KMS-11 (cell line): ENCODE data around the gene MYH11.

Experiments
- H2AFZ ChIP-seq: fragments of 200-600 bp; sonication (generic); 2 replicates; pipeline ENCODE4 v1.6.1; 2016; ENCODE audit warnings: antibody characterized with exemption, mixed run types, low read depth
- H3K27ac ChIP-seq: fragments of 200-600 bp; sonication (generic); 2 replicates; pipeline ENCODE4 v1.6.1; 2016; ENCODE audit warnings: mild to moderate bottlenecking, mixed run types
- H3K27me3 ChIP-seq: fragments of 200-600 bp; sonication (generic); 2 replicates; pipeline ENCODE4 v1.6.1; 2017; ENCODE audit warnings: mild to moderate bottlenecking, low read depth, mixed run types, moderate library complexity; ENCODE audit not compliant: insufficient read depth
- H3K36me3 ChIP-seq: fragments of 200-600 bp; sonication (generic); 2 replicates; pipeline ENCODE4 v1.6.1; 2017; ENCODE audit warnings: mild to moderate bottlenecking, mixed run types; ENCODE audit not compliant: insufficient read depth
- H3K4me1 ChIP-seq: fragments of 200-600 bp; sonication (generic); 2 replicates; pipeline ENCODE4 v1.6.1; 2016; ENCODE audit warnings: mild to moderate bottlenecking, low read depth, mixed run types; ENCODE audit not compliant: poor library complexity, severe bottlenecking
- H3K4me2 ChIP-seq: fragments of 200-600 bp; sonication (generic); 2 replicates; pipeline ENCODE4 v1.7.0; 2016; ENCODE audit warnings: mild to moderate bottlenecking, mixed run types
- H3K4me3 ChIP-seq: fragments of 200-600 bp; sonication (generic); IDR thresholded peaks from 2 replicates; pipeline ENCODE4 v1.6.1; 2017; ENCODE audit warnings: low read depth, low read length, mixed read lengths; ENCODE audit not compliant: insufficient read depth
- H3K79me2 ChIP-seq: fragments of 200-600 bp; sonication (generic); 2 replicates; pipeline ENCODE4 v1.6.1; 2016; ENCODE audit warnings: low read depth, mixed run types; ENCODE audit not compliant: insufficient read depth
- H3K9ac ChIP-seq: fragments of 200-600 bp; sonication (generic); 2 replicates; pipeline ENCODE4 v1.6.1; 2016; ENCODE audit warnings: mild to moderate bottlenecking, mixed run types
- H4K20me1 ChIP-seq: fragments of 200-600 bp; sonication (generic); 2 replicates; pipeline ENCODE4 v1.6.1; 2016; ENCODE audit warnings: mild to moderate bottlenecking, mixed run types; ENCODE audit not compliant: insufficient read depth
- CTCF ChIP-seq: fragments of 200-600 bp; sonication (generic); conservative IDR thresholded peaks from 2 replicates; pipeline ENCODE4 v1.6.1; 2017; ENCODE audit warnings: low read depth, mild to moderate bottlenecking, antibody characterized with exemption, low read length, moderate library complexity, mixed read lengths

Gene MYH11

GRCh38 chr16:15788846-15789239 lies 68.0 kb downstream of the MYH11 start:
- H2AFZ ChIP-seq = no peak overlapping the region
- H3K27ac ChIP-seq = no peak overlapping the region
- H3K4me1 ChIP-seq = no peaks in the 10 kb centered on the region
- H3K4me2 ChIP-seq = no peak overlapping the region
- H3K27me3 ChIP-seq = no peaks in the 10 kb centered on the region
- H3K36me3 ChIP-seq = no peaks in the 10 kb centered on the region
- H4K20me1 ChIP-seq = no peaks in the 10 kb centered on the region
- no peaks in the 10 kb centered on the region for H3K79me2 ChIP-seq
- H3K9ac ChIP-seq = no peak overlapping the region
- H3K4me3 ChIP-seq = no peak overlapping the region
- TF ChIP-seq CTCF = no peak

- H4K20me1 ChIP-seq = no peaks in the 10 kb centered on the region
- no peak for TF ChIP-seq CTCF
- H3K36me3 ChIP-seq = no peaks in the 10 kb centered on the region
- no peaks in the 10 kb centered on the region for H3K27me3 ChIP-seq
- no peak overlapping the region for H3K4me3 ChIP-seq
- no peak overlapping the region for H3K4me2 ChIP-seq
- no peak overlapping the region for H3K9ac ChIP-seq
- no peaks in the 10 kb centered on the region for H3K4me1 ChIP-seq
- no peak overlapping the region for H2AFZ ChIP-seq
- H3K27ac ChIP-seq = no peak overlapping the region
- no peaks in the 10 kb centered on the region for H3K79me2 ChIP-seq
Observed at GRCh38 chr16:15786501-15786900, 70.3 kb downstream of the MYH11 start.

- no peak overlapping the region for H3K4me2 ChIP-seq
- no peak for TF ChIP-seq CTCF
Observed at GRCh38 chr16:15785386-15786059, 71.3 kb downstream of the MYH11 start.

GRCh38 chr16:15783985-15784384 lies 72.8 kb downstream of the MYH11 start:
- H3K79me2 ChIP-seq = no peaks in the 10 kb centered on the region
- H3K27me3 ChIP-seq = no peaks in the 10 kb centered on the region
- no peaks in the 10 kb centered on the region for H3K4me1 ChIP-seq
- H4K20me1 ChIP-seq = no peaks in the 10 kb centered on the region
- no peak overlapping the region for H3K9ac ChIP-seq
- no peaks in the 10 kb centered on the region for H3K36me3 ChIP-seq
- TF ChIP-seq CTCF = no peak
- H3K4me2 ChIP-seq = no peak overlapping the region
- H2AFZ ChIP-seq = no peak overlapping the region
- H3K27ac ChIP-seq = no peak overlapping the region
- no peak overlapping the region for H3K4me3 ChIP-seq

More at GRCh38 chr16:15785386-15786059, 71.3 kb downstream of the MYH11 start:
- Histone ChIP-seq H3K36me3 (no peaks in the 10 kb centered on the region), H3K9ac (no peak overlapping the region), H3K4me1 (no peaks in the 10 kb centered on the region), H3K79me2 (no peaks in the 10 kb centered on the region), H3K4me3 (no peak overlapping the region), H2AFZ (no peak overlapping the region), H4K20me1 (no peaks in the 10 kb centered on the region), H3K27ac (no peak overlapping the region), H3K27me3 (no peaks in the 10 kb centered on the region)
